Measurements from ENCODE around the gene RASSF7.
A peak's percentile ranks its signal among the peaks of the same experiment; 100 is the strongest.

DNA sequence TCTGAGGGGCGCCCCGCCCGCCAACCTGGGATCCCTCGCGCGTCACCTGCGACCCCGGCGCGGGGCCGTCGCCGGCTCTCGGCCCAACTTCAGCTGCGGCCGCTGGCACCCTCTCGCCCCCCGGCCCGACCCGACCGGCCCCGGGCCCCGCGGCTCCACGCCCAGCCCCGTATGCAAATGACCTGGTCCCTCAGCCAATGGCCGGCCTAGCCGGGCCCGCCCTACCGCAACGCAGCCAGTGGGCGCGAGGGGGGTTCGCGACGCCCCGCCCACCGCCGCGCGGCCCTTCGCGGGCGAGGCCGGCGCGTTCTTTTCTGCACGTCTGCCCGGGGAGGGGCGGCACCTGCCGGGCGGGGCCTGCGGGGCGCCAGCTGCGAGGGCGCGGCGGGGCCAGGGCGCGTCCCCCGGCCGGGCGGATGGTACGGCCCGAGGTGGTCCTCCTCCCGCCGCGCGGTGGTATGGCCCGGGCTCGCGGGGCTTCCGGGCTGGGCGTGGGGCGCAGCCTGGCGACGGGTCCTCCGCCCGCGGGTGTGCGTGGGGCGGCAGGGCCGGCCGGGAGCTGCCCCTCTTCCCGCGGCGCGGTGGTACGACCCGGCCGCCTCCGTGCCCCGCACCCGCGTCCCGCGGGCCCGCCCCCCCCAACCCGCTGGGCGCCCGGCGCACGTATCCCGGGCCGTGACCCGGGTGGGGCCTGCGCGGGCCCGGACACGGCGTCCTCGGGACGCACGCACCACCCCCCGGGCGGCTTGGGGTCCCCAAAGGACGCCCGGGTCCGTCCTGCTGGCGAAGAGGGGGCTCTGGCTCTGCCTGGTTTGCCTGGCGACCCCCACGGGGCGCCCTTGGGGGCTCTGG lies 7.8 kb downstream of the RASSF7 start:
- TF ChIP-seq, protein P1, sequence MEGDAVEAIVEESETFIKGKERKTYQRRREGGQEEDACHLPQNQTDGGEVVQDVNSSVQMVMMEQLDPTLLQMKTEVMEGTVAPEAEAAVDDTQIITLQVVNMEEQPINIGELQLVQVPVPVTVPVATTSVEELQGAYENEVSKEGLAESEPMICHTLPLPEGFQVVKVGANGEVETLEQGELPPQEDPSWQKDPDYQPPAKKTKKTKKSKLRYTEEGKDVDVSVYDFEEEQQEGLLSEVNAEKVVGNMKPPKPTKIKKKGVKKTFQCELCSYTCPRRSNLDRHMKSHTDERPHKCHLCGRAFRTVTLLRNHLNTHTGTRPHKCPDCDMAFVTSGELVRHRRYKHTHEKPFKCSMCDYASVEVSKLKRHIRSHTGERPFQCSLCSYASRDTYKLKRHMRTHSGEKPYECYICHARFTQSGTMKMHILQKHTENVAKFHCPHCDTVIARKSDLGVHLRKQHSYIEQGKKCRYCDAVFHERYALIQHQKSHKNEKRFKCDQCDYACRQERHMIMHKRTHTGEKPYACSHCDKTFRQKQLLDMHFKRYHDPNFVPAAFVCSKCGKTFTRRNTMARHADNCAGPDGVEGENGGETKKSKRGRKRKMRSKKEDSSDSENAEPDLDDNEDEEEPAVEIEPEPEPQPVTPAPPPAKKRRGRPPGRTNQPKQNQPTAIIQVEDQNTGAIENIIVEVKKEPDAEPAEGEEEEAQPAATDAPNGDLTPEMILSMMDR (IDR thresholded peaks at IDR 0.05): no peak
- TF ChIP-seq POLR2A (IDR thresholded peaks at IDR 0.05): peak in 1 of 2 donors; percentile 8

All from lower leg skin (tissue), 3 donors.